GM23248 (cell line): ENCODE data around the gene ANKRD6.

Experiments
- EZH2 ChIP-seq: fragments of 200-600 bp; sonication (generic); IDR thresholded peaks from 2 replicates; pipeline ENCODE4 v1.6.1; 2018; ENCODE audit warnings: antibody characterized with exemption, mild to moderate bottlenecking; ENCODE audit not compliant: insufficient read depth, poor library complexity, severe bottlenecking
- EZH2phosphoT487 ChIP-seq: fragments of 200-600 bp; sonication (generic); IDR thresholded peaks from 2 replicates; pipeline ENCODE4 v1.6.1; 2018; ENCODE audit warnings: antibody characterized with exemption, moderate library complexity, mild to moderate bottlenecking, low read depth; ENCODE audit not compliant: insufficient read depth

DNA sequence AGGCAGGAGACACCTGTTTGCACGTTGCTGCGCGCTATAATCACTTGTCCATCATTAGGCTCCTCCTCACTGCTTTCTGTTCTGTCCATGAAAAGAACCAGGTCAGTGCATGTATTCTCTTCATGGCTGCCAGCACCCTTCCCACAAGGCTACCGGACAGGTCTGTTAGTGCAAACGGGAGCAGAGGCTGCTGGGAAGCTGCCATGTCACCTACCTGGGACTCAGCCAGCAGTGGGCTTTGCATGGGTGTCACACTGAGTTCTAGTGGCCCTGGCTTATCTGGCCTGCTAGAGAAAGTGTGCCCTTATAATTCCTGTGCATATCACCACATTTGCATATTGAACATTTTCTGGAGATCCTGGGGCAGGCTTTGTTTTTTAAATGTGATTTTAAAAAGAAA is 180.8 kb downstream of the ANKRD6 start:
- no peak for TF ChIP-seq EZH2phosphoT487
- TF ChIP-seq EZH2, result no peak
